Fibroblast of skin of right quadriceps (primary cell): ENCODE data around the gene BTF3.

Experiments used
- DNase-seq: peaks from one replicate; pipeline ENCODE4 v3.0.0-alpha.2; 2013

BTF3 gene

DNA sequence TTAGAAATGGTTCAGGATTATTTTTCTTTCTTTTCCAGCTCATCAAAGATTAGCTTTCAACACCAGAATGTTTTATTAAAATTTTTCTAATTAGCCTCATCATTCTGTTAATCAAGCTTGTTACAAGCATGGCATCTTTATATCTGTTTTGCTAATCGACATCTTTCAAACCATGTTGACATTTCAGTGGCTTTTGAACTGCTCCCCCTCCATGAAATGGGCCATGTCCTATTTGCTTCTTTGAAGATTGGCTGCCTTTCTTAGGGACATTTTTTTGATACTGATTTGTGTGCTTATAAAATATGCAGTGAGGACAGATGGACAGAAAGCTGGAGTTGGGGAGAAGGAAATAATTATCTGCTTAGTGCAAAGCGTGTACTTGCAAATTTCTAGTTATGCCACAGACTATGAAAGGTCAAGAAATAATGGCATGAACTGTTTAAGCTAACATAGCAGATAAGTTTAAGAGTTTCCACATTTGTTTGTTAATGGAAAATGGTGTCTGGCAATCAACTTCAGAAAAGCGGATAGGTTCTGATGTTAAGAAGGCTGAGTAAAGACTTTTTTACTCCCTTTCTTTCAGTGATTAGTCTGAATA is 27.5 kb downstream of the BTF3 start:
- DNase-seq, result no peak

DNA sequence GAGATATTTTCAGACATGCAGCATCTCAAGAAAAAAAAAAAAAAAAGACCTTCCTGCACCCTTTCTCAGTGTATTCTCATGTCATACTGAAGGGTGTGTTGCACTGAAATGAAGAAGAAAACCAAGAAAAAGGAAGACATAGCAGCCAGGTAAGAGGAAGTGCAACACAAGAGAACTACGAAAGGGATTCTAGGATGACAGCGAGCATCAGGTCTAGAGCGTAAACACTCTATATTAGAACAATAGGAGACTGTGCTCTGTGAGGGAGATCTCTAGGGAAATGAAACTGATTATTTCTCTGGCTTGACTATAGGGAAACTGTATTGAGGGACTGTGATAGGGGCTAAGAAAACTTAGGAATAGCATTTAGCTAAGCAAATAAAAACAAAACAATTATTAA is 30.0 kb downstream of the BTF3 start:
- DNase-seq, result no peak

DNA sequence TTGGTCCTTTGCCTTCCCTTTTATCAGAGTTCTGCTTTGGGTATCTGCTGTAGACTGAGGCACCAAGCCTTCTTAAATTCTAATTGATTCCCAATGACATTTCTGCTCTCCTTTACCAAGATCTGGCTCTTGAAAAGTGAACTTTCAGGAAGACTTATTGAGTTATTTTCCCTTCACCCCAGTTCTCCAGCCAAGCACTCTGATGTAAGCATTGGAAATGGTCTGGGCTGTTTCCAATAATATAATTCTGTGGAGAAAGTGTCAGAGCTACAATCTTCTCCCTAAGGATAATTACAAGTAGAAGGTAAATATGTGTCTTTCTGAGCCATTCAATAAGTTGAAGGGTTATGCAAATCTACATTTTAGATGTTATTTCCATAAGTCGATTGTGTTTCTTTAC is 30.8 kb downstream of the BTF3 start:
- DNase-seq, result no peak

DNA sequence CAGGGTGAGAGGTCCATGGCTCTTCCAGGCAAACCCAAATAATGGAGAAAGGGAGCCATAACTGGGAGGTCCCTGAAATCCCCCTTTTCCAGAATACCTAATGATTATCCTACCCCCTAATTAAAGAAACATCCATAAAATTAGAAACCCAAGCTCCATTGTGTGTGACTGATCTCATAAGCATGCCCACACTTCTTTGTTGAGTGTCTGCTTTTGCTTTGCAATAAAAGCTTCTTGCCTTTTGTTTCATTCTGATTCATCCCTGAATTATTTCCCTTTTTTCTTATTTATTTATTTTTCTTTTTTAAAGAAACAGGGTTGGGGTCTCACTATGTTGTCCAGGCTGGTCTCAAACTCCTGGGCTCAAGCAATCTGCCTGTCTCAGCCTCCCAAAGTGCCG is 33.1 kb downstream of the BTF3 start:
- DNase-seq, result no peak

DNA sequence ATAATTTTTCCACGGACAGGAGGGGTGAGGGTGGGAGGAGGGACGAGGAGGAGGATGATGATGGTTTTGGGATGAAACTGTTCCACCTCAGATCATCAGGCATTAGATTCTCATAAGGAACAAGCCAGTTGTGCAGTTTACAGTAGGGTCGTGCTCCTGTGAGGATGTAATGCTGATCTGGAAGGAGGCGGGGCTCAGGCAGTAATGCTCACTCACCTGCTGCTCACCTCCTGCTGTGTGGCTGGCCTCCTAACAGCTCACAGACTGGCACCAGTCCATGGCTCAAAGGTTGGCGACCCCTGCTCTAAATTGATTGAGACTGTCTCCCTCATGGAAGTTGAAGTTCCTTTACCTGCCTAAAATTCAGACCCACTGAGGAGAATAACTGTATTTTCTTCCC is 34.0 kb downstream of the BTF3 start:
- DNase-seq, result no peak

DNA sequence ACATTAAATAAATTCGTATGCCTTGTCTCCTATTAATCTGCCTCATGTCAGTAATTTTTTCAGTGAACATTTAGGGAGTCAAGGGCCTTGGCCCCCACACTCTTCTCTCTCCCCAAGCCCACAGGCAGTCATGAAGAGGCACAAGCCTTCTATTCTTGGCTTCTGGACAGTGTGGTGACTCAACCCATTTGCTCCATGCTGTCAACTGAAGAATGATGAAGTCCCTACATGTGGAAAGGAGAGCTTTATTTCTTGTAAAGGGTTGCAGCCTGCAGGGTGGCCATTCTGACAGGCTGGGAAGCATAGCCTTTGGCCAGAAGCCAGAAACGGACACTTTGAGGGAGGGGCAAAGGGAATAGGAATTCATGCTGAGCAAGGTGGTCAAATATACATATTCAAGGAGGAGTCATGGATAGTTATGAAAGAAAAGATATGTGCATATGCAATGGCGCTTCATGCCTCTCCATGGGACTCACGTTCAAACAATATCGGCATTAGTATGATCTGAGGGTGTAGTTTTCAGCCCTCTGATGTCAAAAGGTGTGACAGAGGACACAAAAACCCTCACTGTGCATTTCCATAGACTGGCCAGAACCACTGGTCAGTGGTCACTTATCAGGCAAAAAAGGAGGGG is 35.9 kb downstream of the BTF3 start:
- DNase-seq, result no peak

DNA sequence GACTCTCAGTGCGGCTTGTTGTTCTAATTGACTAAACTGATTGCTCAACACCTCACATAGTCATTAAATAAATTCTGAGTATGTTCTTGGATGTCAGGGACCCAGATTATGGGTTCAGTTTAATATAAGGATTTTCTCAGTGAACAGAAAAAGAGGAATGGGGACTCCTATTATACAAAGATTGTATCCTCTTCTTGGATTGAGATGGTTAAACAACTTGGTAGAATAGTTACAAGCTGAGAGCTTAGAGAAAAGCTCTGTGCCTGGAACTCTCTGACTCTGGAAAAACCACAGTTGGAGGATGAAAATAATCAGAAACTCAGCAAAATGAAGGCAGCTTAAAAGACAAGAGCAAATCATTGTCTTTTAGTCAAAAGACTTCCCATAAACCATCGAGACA is 36.7 kb downstream of the BTF3 start:
- DNase-seq, result no peak

DNA sequence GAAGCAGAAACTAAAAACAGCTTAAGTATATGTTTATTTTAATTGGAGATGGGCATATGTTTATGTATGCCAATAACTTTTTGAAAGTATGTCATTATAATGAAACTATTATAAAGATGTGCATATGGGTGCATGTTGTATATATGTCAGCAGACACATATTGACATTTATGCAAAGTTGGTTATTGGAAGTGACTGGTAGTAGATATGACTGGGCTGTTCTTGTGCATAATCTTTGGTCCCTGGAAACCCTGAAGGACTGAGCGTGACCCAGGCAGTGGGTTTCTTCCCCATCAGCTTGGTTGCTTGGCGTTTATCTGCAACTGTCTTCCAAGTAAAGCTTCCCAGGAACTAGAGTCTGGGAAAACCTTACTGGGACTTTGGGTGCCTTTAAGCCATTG is 41.5 kb downstream of the BTF3 start:
- no peak for DNase-seq

DNA sequence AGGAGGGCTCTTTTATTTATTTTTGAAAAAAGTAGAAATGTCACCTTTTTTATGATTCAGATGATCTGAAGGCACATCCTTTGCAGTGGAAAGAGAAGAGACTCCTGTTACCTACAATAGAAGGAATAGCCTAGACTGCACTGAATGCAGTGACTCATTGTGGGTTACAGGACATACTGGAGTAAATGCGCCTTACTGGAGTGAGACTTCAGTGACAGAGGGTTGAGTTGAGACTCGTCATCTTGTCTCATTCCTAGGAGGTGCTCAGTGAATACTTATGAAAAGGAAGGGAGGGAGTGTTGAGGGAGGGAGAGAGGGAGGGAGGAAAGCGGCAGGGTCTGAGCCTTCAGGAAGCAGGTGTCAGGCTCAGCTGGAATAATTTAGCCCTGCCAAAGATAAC is 42.0 kb downstream of the BTF3 start:
- DNase-seq, result peak; percentile 68

DNA sequence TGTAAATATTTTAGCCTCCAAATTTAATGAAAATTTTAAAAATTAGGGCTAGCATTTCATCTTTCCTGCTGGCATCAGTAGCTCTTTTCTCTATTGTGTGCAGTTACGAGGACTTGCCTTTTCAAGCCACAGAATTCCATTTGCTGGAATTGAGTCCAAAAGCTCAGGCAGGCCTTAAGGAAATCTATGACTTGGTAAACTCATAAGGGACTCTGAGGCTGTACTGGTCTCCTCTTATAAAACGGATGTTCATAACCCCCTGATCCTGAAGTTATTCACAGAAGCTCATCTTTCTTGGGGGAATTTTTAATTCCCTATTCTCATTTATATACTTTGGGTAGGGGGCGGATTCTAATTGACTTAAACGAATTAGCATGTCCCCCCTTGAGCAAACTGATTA is 43.8 kb downstream of the BTF3 start:
- no peak for DNase-seq

DNA sequence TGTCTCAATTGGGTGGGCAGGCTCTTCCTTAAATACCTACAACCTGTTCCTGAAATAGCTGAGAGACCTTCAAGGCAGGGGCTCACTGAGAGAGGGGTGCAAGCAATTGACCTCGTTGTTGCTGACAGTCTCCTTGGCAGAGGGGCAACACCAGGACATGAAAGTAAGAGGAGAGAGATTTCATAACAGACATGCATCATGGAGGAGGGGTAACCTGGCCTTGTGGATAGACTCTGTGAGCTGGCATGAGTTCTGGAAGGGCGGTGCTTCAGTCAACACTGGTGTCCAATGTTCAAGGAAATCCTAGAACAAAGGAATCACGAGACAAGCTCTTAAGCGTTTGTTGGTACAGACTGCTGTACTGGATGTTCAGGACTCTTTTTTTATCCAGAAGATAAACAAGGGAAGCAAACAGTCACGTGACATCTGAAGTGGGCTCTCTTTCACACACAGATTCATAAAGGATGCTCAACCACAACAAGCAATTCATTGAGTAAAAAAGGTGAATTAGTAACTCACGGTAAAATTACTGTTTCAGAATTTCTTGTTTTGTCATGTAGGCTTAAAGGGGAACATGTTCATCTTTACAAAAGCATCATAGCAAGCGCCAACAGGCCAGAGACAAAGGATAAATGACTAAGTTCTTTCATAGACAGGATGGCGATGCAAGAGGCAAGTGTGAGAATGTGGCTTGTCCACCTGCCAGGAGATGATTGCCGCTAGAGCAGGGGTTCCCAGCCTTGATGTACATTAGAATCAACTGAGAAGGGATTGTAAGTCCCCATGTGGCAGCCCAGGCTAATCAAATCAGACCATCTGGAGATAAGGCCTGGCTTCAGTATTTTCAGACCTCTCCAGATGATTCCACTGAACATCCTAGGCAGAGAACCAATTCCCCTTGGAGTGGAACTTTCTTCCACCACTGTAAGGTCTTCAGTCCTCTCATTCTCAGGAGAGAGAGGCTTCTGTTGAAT is 46.5 kb downstream of the BTF3 start:
- DNase-seq, result no peak

DNA sequence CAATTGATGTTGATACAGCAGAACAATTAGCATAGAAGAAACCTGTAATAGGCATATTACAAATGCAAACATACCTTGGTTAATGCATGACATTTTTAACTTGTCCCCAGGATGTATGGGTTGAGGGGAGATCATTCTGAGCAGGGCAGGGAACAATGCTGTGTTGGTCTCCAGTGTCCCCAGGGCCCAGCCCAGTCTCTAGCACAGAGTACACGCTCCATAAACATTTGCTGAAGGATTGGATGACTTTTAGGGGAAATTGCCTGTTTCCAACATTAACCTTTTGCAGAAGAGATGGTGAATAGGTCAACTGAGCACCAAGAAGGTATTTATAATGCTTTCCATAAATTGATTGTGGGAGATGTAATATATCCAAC is 47.1 kb downstream of the BTF3 start:
- no peak for DNase-seq

DNA sequence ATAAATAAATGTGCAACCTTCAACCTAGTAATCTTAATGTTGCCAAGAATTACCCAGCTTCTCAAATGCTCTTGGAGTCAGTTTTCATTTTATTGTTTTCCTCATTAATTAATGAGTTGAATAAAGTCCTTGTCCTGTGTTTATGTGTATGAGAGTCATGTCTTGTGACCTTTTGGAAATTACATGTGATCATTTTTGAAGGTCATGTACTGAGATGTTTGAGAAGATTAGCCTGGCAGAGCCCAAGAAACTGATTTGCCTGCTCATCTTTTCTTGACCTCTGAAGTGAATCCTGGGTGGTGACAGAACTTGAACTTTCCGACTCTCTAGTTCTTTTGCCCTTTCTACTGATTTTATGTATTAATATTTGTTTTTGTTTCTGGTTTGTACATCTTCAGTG is 51.8 kb downstream of the BTF3 start:
- no peak for DNase-seq

DNA sequence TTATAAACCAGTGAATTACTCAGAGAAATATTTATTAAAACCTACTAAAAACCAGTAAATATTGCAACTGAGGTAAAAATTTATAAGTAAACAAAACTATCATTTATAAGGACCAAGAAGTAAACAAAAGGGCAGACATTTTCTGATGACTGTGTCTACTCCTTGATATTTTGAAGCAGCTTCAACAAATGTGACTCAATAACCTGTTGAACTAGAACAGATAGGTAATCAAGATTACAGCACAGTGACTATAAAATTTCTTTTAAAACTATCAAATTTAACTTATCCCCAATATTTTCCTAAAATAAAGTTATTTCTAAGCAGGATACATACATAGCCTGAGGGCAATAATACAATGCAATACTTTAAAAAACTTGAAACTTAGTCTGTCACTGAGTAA is 54.4 kb downstream of the BTF3 start:
- DNase-seq, result no peak
